ENCODE data around the gene NPTN.

The NPTN gene

DNA sequence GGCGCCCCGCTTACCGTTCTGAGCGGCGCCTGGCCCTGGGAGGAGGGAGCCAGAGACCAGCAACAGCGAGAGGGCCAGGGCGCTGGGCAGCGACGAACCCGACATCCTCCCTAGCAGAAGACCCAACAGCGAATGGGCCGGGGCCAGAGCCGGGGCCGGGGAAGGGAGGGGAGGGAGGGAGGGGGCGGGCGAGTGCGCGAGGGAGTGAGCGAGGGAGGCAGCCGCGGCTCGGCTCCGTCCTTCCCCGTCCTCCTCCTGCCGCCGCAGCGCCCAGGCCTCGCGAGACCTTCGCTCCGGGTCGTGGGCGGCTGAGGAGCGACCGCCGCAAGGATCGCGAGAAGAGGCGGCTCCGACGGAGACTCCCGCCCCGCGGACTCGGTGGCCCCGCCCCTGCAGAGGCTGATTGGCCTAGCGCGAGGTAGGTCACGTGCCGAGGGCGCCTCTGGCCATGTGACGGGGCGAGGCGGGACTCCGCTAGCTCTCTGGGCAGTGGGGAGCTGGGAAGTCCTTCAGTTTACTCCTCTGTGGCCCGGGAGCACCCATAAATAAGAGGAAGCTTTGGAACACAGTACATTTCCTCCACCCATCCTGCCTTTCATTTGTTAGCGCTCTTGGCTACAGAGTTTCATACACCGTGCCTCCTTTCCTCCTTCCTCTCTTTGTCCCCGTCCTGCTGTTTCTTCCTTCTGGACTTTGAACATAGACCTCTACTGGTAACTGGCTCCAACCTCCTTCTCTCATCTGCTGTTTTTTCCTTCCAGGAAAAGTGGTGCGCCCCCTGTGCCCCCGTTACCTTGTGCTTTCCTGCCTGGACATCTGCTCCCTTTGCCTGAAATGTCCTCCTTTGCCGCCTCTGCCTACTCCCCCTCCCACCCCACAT lies at the start of gene NPTN:
TSS of gene NPTN (minus strand) at position 279 of the 880 bp plus-strand sequence. CDS start at position 105, 174 bp downstream.
- Histone ChIP-seq H3K36me3 (ENCODE audit: low read depth) (no peaks in the 10 kb centered on the region), H3K9me3 (ENCODE audit: severe bottlenecking) (no peaks in the 10 kb centered on the region), H3K27ac (ENCODE audit: poor library complexity, severe bottlenecking) (peak within 1 kb of the TSS; percentile 97), H3K4me3 (ENCODE audit: severe bottlenecking) (peak within 1 kb of the TSS; percentile 79), H3K4me1 (ENCODE audit: insufficient read depth, poor library complexity, severe bottlenecking) (peaks cover 58% of the 10 kb centered on the region), H3K27me3 (ENCODE audit: insufficient read depth, poor library complexity, severe bottlenecking) (no peaks in the 10 kb centered on the region)
- TF ChIP-seq, protein P1, sequence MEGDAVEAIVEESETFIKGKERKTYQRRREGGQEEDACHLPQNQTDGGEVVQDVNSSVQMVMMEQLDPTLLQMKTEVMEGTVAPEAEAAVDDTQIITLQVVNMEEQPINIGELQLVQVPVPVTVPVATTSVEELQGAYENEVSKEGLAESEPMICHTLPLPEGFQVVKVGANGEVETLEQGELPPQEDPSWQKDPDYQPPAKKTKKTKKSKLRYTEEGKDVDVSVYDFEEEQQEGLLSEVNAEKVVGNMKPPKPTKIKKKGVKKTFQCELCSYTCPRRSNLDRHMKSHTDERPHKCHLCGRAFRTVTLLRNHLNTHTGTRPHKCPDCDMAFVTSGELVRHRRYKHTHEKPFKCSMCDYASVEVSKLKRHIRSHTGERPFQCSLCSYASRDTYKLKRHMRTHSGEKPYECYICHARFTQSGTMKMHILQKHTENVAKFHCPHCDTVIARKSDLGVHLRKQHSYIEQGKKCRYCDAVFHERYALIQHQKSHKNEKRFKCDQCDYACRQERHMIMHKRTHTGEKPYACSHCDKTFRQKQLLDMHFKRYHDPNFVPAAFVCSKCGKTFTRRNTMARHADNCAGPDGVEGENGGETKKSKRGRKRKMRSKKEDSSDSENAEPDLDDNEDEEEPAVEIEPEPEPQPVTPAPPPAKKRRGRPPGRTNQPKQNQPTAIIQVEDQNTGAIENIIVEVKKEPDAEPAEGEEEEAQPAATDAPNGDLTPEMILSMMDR (IDR thresholded peaks at IDR 0.05; ENCODE audit: poor library complexity, severe bottlenecking) = peak; percentile 15
- DNase-seq (ENCODE audit: low spot score) = peak; percentile 100
- peak; percentile 76 for ATAC-seq (ENCODE audit: low read depth)

DNA sequence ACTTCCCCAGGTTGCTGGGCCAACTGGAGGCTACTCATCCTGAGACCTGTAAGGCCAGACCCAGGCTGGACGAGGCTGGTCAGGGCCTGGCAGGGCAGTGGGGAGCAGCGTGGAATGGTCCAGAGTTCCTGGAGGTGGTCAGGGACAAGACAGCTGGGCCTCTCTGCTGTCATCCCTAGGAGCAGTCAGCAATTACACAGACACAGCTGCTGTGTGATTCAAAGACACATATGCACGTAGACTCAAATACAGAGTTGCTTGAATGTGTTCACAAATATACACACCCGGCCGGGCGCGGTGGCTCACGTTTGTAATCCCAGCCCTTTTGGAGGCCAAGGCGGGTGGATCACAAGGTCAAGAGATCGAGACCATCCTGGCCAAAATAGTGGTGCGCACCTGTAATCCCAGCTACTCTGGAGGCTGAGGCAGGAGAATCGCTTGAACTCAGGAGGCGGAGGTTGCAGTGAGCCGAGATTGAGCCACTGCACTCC lies 49.5 kb upstream of the NPTN start:
- no peak for DNase-seq (ENCODE audit: low spot score)
- Histone ChIP-seq H3K4me3 (ENCODE audit: severe bottlenecking) (no peak overlapping the region), H3K9me3 (ENCODE audit: severe bottlenecking) (no peaks in the 10 kb centered on the region), H3K27ac (ENCODE audit: poor library complexity, severe bottlenecking) (no peak overlapping the region), H3K27me3 (ENCODE audit: insufficient read depth, poor library complexity, severe bottlenecking) (no peaks in the 10 kb centered on the region), H3K4me1 (ENCODE audit: insufficient read depth, poor library complexity, severe bottlenecking) (peaks cover 25% of the 10 kb centered on the region), H3K36me3 (ENCODE audit: low read depth) (no peaks in the 10 kb centered on the region)
- ATAC-seq (ENCODE audit: low read depth) = no peak
- TF ChIP-seq, protein P1 (IDR thresholded peaks at IDR 0.05; ENCODE audit: poor library complexity, severe bottlenecking) = no peak

DNA sequence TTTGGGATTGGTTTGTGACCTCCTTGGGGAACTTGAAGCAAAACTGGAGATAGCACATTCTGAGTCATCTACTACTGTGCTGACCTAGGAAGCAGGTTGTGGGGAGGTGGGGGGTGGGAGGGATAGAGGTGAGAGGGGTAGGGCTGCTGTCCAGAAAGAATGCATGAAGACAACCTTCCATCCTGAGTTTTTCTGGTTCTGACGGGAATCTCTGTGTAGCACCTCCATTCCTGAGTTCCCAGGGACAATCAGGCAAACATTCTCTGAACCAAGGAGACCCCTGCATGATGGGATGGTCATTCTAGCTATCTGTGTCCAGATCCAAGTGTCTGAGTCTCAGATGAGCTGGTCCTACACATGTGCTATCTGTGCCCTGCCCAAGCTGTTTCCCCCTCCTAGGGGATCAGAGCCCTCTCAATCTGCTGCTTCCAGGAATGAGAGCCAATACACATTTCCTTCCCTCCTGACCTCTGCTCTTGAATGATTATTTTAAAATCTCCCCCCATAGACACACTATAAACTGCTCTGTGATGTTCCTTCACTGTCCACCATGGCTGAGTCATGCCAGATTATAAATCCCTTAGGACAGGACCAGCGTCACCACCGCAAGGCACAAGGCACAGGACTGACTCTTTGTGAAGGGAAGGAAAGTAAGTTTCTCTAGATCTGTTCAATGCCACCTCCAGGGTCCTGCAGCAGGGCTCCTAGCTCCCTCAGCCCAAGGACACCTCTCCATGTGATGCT lies 48.8 kb upstream of the NPTN start:
- Histone ChIP-seq H3K27me3 (ENCODE audit: insufficient read depth, poor library complexity, severe bottlenecking) (no peaks in the 10 kb centered on the region), H3K9me3 (ENCODE audit: severe bottlenecking) (no peaks in the 10 kb centered on the region), H3K4me1 (ENCODE audit: insufficient read depth, poor library complexity, severe bottlenecking) (peaks cover 19% of the 10 kb centered on the region), H3K27ac (ENCODE audit: poor library complexity, severe bottlenecking) (no peak overlapping the region), H3K4me3 (ENCODE audit: severe bottlenecking) (no peak overlapping the region), H3K36me3 (ENCODE audit: low read depth) (no peaks in the 10 kb centered on the region)
- ATAC-seq (ENCODE audit: low read depth) = no peak
- TF ChIP-seq, protein P1 (IDR thresholded peaks at IDR 0.05; ENCODE audit: poor library complexity, severe bottlenecking) = no peak
- no peak for DNase-seq (ENCODE audit: low spot score)

DNA sequence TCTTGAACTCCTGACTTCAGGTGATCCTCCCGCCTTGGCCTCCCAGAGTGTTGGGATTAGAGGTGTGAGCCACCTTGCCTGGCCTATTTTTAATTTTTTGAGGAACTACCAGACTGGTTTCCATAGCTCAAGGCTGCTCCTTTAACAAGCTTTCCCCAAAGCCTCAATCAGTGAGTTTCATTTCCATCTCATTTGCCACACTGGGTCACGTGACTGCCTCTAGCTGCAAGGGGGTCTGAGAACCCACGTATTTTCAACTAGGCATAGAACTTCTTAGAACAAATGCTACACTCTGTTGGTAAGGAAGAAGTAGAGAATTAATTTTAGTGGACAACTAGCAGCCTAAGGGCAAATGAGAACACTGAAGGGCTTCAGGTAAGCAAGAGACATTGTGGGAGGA lies 47.9 kb upstream of the NPTN start:
- Histone ChIP-seq H3K36me3 (ENCODE audit: low read depth) (no peaks in the 10 kb centered on the region), H3K4me1 (ENCODE audit: insufficient read depth, poor library complexity, severe bottlenecking) (peaks cover 9% of the 10 kb centered on the region), H3K27ac (ENCODE audit: poor library complexity, severe bottlenecking) (no peak overlapping the region), H3K9me3 (ENCODE audit: severe bottlenecking) (no peaks in the 10 kb centered on the region), H3K4me3 (ENCODE audit: severe bottlenecking) (no peak overlapping the region), H3K27me3 (ENCODE audit: insufficient read depth, poor library complexity, severe bottlenecking) (no peaks in the 10 kb centered on the region)
- ATAC-seq (ENCODE audit: low read depth) = no peak
- TF ChIP-seq, protein P1 (IDR thresholded peaks at IDR 0.05; ENCODE audit: poor library complexity, severe bottlenecking) = no peak
- no peak for DNase-seq (ENCODE audit: low spot score)
